Liver (tissue), 3 donors: ENCODE data around the gene SLCO4A1.

Experiments used
- CTCF ChIP-seq: fragments of 150-350 bp; IDR thresholded peaks from 2 replicates; pipeline ENCODE4 v1.5.1; 2017; ENCODE audit warnings: improper control_type of control experiment, low read depth, low read length; ENCODE audit not compliant: missing input control
- MAX ChIP-seq: IDR thresholded peaks from 2 replicates; pipeline ENCODE4 v1.6.1; 2016; ENCODE audit warnings: antibody characterized with exemption
- SP1 ChIP-seq: IDR thresholded peaks from 2 replicates; pipeline ENCODE4 v1.6.1; 2018; ENCODE audit warnings: antibody characterized with exemption, mild to moderate bottlenecking
- donor health status: healthy.
- donor health status: healthy.

GRCh38 chr20:62701161-62702012 is 59.1 kb downstream of the SLCO4A1 start:
- TF ChIP-seq CTCF (no peak), MAX (no peak), SP1 (no peak)
